ENCODE results near the gene PELI1. TPM values are rescaled to one million over a fixed set of nuclear protein-coding genes. Genes with fewer than 3 reads are reported as not detected.
"Not testable (repeated sequence)": the region's sequence is repeated elsewhere in the genome, so short reads cannot be mapped to it uniquely, and the experiment has no call there.

Gene PELI1
- total RNA-seq, 1 donor from 2014 or later, result 66.9 TPM

DNA sequence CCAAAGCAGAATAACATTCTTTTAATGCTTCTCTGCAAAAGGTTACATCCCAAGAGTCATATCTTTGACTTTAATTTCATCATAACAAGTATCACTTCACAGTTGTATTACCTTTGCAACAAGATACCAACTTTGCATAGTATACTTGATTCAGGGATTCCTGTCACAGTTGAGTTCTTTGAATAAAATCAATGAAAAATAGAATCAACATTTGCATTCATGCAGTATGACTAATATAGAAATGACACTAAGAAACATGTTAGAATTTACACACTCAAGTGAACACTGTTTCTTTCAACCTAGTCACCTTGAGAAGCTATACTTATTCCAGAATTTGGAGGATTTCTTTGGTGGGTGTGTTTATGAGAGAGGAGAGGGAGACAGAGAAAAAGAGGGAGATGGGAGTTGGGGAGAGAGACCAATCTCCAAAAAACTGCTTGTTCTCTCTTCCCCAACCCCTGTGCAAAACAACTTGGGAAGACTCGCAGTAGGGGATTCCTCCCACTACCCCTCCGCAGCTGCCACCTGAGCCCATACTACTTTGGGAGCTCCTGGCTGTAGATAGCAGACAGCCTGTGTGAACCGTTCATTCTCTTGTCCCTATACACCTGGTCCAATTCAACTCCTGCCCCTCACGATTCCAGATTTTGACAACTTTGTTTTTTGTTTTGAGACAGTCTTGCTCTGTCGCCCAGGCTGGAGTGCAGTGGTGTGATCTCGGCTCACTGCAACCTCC, 57.7 kb downstream of the PELI1 start:
- no peak for DNase-seq (ENCODE audit: low read depth in 2 of 2)

DNA sequence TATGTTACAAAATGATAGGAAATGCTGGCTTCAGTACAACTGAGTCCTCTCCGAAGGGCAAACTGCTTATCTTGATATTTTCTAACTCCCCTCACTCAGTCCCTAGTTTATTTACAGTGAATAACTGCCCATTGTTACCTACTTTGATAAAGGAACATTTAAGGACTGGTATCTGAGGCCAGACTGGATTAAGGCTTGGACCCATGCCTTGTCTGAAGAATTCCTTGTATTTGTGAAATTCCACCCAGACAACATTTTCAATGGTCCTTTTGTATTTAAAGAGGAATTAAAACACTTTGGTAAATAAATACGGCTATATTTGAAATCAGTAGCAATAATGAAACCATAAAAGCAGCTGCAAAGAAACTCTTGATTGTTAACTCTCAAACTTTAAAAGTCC, 58.3 kb downstream of the PELI1 start:
- no peak for DNase-seq (ENCODE audit: low read depth in 2 of 2)

DNA sequence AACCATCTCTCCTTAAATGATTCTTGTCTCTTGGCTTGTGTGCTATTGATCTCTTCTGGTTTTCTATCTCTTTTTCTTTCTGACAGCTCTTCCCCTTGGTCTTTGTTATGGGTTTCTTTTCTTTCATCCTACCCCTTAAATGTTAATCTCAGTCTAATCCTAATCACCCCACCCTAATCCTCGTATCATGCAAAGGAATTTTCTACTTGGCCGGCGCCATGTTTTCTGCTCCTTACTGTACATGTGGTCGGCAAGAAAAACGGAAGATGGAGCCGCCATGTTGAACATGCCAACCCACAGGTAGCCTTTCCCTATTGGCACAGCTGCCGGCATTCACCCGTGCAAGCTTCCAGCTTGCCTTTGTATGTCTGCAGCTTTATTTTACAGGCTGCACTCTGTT, 63.2 kb downstream of the PELI1 start:
- DNase-seq (ENCODE audit: low read depth in 2 of 2), result no peak

DNA sequence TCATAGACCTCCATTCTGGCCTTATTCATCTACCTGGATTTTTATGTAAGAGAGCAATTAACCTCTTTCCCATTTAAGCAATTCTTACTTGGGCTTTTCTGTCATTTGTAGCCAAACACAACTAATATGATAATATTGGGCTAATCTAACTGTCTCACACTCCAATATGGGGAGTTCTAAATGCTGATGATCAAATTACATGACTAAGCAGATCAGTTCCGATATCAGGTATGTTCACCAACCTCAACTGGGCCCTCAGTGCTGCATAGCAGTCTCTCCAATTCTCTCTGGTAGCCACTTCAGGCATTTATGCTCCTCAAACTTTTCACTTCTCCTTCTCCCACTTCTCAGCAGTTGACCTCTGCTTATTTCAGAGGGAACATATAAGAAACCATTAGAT, 64.0 kb downstream of the PELI1 start:
- no peak for DNase-seq (ENCODE audit: low read depth in 2 of 2)

DNA sequence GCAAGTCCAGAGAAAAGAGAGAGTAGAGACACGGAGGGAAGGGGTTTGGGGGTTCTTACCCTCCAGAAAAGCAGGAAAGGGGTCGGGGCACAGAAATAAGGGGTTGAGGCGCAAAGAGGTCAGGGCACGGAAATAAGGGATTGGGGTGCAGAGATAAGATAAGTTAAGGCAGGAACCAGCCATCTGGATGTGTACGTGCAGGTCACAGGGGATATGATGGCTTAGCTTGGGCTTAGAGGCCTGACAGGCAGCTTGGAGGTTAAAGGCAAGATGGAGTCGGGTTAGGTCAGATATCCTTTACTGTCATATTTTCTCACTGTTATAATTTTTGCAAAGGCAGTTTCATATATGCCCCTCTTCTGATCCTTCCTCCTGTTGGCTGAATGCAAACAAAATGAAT, 64.5 kb downstream of the PELI1 start:
- DNase-seq (ENCODE audit: low read depth in 2 of 2), result not testable (repeated sequence)

DNA sequence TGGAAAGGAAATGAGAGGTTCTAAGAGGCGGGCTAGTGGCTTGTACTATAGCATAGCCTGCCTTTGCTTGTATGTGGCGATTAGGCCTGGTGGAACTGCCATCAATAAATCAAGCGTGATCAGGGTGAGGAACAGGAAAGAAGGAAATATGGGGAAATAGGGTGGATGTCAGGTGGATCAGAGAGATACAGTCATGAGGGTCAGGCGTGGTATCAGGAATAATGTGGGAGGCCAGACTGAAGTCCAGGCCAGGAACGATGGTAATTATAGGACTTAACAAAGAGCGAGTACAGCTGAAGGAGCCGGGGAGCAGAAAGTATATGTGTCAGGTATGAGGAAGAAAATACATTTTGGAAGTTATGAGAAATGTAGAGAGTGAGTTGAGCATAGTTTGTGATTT, 67.4 kb downstream of the PELI1 start:
- DNase-seq (ENCODE audit: low read depth in 2 of 2), result not testable (repeated sequence)

- DNase-seq (ENCODE audit: low read depth in 2 of 2), result not testable (repeated sequence)
Measured at GRCh38 chr2:64074616-64075015, 69.6 kb downstream of the PELI1 start.

GRCh38 chr2:64067326-64067725, 76.9 kb downstream of the PELI1 start:
- DNase-seq (ENCODE audit: low read depth in 2 of 2), result no peak

- no peak for DNase-seq (ENCODE audit: low read depth in 2 of 2)
Measured at GRCh38 chr2:64065516-64065915, 78.7 kb downstream of the PELI1 start.

- peak; percentile 43 to 90 for DNase-seq (ENCODE audit: low read depth in 2 of 2)
Measured at GRCh38 chr2:64063924-64064331, 80.3 kb downstream of the PELI1 start.

DNA sequence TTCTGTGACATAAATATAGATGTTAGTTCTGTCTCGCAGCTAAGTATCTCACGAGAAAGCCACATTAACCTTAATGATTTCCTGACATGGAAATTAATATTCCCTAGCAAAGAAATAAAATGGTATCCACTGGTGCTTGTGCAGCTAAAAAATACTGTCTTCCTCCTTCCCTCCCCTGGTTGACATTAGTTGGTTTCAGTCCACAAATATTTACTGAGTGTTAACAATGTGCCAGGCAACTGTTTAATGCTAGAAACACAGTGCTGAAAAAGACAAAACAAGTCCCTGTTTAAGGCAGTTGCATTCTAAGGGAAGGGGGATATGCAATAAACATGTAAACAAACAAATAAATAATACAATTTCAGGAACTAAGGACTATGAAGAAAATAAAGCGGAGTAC, 80.8 kb downstream of the PELI1 start:
- DNase-seq (ENCODE audit: low read depth in 2 of 2), result peak; percentile 5 to 20

DNA sequence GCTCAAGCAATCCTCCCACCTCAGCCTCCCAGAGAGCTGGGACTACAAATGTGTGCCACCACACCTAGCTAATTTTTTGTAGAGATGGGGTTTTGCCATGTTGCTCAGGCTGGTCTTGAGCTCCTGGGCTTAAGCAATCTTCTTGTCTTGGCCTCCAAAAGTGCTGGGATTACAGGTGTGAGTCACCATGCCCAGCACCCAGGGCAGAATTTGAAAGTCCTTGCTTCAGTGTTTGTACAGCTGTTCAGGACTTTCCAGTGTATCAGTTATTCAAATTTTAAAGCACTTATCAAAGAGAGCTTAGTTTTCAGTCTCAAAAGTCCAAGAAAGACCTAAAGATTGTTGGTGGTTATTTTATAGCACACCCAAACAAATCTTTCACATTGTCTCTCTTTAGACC, 81.4 kb downstream of the PELI1 start:
- DNase-seq (ENCODE audit: low read depth in 2 of 2), result peak; percentile 4 to 56

DNA sequence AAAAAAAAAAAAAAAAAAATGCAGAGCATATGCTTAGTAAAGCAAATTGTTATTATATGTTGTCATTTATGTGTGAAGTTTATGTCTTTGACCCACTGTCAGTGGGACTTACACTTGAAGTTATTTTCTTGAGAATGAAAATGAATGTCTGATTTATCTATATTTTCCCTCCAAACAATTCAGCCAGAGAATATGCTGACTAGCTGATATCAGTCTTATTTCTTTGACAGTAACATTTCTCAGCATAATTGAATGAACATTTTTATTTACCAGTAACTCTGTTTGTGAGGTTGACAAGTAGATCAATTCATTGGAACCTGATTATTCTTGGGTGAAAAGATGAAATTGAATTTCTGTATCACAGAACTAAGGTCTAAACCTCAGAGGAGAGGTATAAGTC, 85.0 kb downstream of the PELI1 start:
- DNase-seq (ENCODE audit: low read depth in 2 of 2), result no peak

DNA sequence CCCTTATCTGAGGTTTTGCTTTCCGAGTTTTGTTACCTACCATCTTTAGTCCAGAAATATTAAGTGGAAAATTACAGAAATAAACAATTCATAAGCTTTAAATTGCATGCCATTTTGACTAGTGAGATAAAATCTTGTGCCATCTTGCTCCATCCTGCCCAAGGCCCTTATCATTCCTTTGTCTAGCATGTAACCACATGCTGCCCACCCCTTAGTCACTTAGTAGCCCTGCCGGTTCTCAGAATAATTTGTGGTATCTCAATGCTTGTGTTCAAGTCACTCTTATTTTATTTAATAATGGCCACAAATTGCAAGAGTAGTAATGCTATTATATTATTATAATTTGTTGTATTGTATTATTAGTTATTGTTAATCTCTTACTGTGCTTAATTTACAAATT, 88.2 kb downstream of the PELI1 start:
- no peak for DNase-seq (ENCODE audit: low read depth in 2 of 2)

GRCh38 chr2:64054161-64054915, 89.9 kb downstream of the PELI1 start:
- peak in 1 of 2 donors; percentile 85 for DNase-seq (ENCODE audit: low read depth in 2 of 2)

DNA sequence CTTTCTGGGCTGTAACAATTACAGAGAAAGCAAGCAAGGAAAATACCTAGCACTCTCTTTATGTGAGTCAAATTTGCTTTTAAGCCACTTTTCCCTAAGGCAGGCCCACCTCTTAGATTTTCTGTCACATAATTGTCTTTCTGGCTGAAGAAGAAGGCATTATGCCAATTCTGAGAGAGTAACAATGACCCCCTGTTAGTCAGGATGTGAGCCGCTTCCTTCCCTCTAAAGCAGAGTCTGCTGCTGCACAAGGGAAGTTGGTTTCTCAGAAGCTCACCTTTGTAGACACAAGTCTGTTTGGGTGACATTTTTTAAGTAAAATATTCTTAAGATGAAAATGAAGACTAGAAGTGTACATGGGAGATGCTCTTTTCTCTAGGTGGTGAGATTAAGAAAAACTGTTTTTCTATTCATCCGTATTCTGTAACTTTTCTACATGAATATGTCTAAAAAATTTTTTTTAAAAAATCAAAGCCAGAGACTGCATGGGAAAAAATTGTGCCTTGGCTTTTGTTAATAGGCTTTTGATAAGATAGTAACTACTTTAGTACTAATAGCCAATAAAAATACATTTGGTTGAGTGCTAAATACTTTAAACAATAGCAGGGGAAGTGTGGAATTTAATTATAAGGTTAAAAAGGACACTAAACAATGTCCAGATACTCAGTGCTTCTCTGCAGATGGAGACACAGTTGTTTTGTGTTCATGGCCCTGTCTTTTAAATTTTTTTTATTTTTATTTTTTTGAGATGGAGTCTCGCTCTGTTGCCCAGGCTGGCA, 91.6 kb downstream of the PELI1 start:
- DNase-seq (ENCODE audit: low read depth in 2 of 2), result peak; percentile 88 to 93

- DNase-seq (ENCODE audit: low read depth in 2 of 2), result peak; percentile 82 to 86
Measured at GRCh38 chr2:64049633-64050220, 94.5 kb downstream of the PELI1 start.

- no peak for DNase-seq (ENCODE audit: low read depth in 2 of 2)
Measured at GRCh38 chr2:64045938-64046337, 98.3 kb downstream of the PELI1 start.

Data from lung microvascular endothelial cell (primary cell).